Thyroid gland (tissue), 4 donors: Measurements from ENCODE around the gene ETFRF1.

Experiments used
- POLR2A ChIP-seq, 2 donors: fragments of 450-650 bp; IDR thresholded peaks; one replicate each; pipeline ENCODE4 v1.6.1; 2017; ENCODE audit warnings: antibody characterized with exemption in 2 of 2, mild to moderate bottlenecking in 2 of 2, moderate library complexity in 1 of 2
- TF ChIP-seq, protein P1 (sequence below), 6 experiments: fragments of 200-600 bp in 3 of 6; fragments of 450-650 bp in 3 of 6; sonication (generic) in 3 of 6; IDR thresholded peaks; one replicate each; pipeline ENCODE4 v1.5.1; 2016 to 2019; ENCODE audit warnings: antibody characterized with exemption in 6 of 6, mild to moderate bottlenecking in 2 of 6, inconsistent platforms in 1 of 6, moderate library complexity in 1 of 6

DNA sequence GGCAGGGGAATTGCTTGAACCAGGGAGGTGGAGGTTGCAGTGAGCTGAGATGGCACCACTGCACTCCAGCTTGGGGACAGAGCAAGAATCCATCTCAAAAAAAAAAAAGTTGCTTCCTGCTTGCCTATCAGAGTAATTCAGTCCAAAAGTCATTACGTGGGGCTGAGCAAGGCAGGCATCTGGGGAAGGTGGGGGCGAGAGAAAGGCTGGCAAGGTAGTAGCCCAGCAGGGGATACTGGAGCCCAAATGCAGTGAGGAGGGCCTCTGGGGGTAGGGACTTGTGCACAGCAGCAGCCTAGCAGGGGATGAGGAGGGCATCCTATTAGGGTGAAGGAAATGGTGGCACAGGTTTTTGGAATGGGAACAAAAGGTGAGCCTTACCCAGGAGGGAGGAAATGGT lies 7.1 kb downstream of the ETFRF1 start:
- TF ChIP-seq, protein P1, sequence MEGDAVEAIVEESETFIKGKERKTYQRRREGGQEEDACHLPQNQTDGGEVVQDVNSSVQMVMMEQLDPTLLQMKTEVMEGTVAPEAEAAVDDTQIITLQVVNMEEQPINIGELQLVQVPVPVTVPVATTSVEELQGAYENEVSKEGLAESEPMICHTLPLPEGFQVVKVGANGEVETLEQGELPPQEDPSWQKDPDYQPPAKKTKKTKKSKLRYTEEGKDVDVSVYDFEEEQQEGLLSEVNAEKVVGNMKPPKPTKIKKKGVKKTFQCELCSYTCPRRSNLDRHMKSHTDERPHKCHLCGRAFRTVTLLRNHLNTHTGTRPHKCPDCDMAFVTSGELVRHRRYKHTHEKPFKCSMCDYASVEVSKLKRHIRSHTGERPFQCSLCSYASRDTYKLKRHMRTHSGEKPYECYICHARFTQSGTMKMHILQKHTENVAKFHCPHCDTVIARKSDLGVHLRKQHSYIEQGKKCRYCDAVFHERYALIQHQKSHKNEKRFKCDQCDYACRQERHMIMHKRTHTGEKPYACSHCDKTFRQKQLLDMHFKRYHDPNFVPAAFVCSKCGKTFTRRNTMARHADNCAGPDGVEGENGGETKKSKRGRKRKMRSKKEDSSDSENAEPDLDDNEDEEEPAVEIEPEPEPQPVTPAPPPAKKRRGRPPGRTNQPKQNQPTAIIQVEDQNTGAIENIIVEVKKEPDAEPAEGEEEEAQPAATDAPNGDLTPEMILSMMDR (IDR thresholded peaks at IDR 0.05) = no peak
- no peak for TF ChIP-seq POLR2A (IDR thresholded peaks at IDR 0.05)
